Fibroblast of skin of right quadriceps (primary cell): ENCODE results near the gene DMXL1.
"Not testable (repeated sequence)": the region's sequence is repeated elsewhere in the genome, so short reads cannot be mapped to it uniquely, and the experiment has no call there.

ENCODE experiments used
- DNase-seq: peaks from one replicate; pipeline ENCODE4 v3.0.0-alpha.2; 2013

Gene DMXL1

DNA sequence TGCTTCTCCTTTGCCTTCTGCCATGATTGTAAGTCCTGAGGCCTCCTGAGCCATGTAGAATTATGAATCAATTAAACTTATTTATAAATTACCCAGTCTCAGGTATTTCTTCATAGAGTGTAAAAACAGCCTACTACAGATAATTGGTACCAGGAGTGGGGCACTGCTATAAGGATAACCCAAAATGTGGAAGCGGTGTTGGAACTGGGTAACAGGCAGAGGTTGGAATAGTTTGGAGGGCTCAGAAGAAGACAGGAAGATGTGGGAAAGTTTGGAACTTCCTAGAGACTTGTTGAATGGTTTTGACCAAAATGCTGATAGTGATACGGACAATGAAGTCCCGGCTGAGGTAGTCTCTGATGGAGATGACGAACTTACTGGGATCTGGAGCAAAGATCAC lies 64.9 kb downstream of the DMXL1 start:
- not testable (repeated sequence) for DNase-seq

DNA sequence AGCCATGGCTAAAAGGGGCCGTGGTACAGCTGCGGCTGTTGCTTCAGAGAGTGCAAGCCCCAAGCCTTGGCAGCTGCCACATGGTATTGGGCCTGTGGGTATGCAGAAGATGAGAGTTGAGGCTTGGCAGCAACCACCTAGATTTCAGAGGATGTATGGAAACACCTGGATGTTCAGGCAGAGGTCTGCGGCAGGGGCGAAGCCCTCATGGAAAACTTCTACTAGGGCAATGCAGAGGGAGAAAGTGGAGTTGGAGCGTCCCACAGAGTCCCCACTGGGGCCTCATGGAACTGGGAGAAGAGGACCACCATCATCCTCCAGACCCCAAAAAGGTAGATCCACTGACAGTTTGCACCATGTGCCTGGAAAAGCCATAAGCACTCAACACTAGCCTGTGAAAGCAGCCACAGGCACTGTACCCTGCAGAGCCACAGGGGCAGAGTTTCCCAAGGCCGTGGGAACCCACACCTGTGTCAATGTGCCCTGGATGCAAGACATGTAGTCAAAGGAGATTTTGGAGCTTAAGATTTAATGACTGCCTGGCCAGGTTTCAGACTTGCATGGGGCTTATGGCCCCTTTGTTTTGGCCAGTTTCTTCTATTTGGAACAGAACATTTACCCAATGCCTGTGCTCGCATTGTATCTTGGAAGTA lies 65.9 kb downstream of the DMXL1 start:
- no peak for DNase-seq

GRCh38 chr5:119153629-119154028 lies 82.7 kb downstream of the DMXL1 start:
- DNase-seq = no peak

DNA sequence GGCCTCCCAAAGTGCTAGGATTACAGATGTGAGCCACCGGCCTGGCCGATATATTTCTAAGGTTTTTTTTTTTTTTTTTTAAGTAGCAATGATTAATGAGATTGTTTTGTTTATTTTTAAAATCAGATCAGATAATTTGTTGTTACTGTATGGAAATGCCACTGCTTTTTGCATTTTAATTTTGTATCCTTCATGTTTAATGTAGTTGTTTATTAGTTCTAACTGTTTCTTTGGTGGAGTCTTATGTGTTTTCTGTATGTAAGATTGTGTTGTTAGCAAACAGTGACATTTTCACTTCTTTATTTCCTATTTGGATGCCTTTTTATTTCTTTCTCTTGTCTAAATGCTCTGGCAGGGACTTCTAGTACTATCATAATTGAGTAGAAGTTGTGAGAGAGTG lies 87.3 kb downstream of the DMXL1 start:
- DNase-seq = no peak

GRCh38 chr5:119161430-119161829 lies 90.5 kb downstream of the DMXL1 start:
- DNase-seq = no peak

DNA sequence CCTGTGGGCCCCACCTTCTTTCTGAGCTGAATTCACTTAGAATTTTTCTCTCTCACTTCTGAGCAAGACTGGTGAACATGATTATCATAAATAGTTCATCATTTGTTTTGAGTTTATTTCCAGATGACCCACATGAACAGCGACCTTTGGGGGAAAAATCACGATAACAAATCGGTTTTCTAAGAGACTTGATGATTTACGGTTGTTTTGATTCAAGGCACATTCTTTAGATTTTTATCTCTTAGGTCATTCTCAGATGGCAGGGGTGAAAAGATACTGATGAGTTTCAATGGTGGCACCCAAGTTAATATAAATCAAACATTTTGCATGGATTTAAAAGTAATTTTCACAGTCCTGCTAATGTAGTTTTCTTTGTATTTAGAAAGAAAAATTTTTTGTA lies 95.1 kb downstream of the DMXL1 start:
- DNase-seq = peak; percentile 19

- DNase-seq = peak; percentile 6
Measured at GRCh38 chr5:119168401-119168800, 97.5 kb downstream of the DMXL1 start.

DNA sequence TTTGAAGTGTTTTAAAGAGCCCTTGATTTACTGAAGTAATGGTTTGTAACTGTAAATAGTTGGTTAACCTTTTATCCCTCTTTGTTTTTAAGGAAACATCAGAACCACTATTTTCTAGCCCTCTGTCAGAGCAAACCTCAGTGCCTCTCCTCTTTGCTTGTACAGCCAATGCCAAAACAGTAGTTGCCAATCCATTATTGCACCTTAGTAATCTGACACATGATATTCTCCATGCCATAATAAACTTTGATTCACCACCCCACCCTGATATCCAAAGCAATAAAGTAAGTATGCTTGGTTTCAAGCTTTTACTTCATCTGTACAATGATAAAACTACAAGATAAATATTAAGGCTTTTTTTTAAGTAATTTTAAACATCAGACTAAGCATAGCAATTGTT lies 100.8 kb downstream of the DMXL1 start:
- DNase-seq = no peak

GRCh38 chr5:119174578-119175163 lies 103.8 kb downstream of the DMXL1 start:
- no peak for DNase-seq

GRCh38 chr5:119176785-119177184 lies 105.9 kb downstream of the DMXL1 start:
- DNase-seq = no peak

- no peak for DNase-seq
Measured at GRCh38 chr5:119177226-119177625, 106.3 kb downstream of the DMXL1 start.

GRCh38 chr5:119178435-119178834 lies 107.5 kb downstream of the DMXL1 start:
- no peak for DNase-seq

- peak; percentile 14 for DNase-seq
Measured at GRCh38 chr5:119179857-119180641, 109.2 kb downstream of the DMXL1 start.

DNA sequence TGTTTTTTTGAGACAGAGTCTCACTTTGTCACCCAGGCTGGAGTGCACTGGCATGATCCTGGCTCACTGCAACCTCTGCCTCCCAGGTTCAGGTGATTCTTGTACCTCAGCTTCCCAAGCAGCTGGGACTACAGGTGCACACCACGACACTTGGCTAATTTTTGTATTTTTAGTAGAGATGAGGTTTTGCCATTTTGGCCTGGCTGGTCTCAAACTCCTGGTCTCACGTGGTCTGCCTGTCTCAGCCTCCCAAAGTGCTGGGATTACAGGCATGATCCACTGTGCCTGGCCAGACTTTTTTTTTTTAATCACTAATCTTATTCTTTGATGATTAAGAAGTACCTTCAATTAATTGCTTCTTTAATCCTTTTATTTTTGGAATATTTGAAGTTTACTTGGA lies 114.6 kb downstream of the DMXL1 start:
- DNase-seq = not testable (repeated sequence)

DNA sequence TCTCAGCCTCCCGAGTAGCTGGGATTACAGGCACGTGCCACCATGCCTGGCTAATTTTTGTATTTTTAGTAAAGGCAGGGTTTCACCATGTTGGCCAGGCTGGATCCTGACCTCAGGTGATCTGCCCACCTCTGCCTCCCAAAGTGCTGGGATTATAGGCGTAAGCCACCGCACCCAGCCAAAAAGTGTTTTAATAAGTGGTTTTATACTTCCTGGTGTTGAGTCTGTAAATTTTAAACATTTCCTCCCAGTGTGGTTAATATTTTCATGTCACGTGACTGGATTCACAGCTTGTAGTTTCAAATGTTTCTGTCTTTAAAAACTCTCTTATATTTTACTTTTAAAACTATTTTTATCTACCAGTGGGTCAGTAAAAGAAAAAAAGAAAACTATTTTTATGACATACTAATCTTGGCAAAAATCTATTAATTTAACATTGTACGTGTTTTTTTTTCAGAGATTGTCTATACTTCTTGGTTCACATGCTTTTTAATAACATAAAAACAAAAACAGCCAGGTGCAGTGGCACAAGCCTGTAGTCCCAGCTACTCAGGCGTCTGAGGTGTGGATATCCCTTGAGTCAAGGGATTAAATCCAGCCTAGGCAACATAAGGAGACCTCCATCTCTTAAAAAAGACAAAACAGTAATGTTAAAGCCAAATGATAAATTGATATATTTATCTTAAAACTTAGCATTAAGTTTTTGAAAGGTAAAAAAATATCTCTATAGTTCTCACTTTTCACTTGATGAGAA lies 117.1 kb downstream of the DMXL1 start:
- no peak for DNase-seq

DNA sequence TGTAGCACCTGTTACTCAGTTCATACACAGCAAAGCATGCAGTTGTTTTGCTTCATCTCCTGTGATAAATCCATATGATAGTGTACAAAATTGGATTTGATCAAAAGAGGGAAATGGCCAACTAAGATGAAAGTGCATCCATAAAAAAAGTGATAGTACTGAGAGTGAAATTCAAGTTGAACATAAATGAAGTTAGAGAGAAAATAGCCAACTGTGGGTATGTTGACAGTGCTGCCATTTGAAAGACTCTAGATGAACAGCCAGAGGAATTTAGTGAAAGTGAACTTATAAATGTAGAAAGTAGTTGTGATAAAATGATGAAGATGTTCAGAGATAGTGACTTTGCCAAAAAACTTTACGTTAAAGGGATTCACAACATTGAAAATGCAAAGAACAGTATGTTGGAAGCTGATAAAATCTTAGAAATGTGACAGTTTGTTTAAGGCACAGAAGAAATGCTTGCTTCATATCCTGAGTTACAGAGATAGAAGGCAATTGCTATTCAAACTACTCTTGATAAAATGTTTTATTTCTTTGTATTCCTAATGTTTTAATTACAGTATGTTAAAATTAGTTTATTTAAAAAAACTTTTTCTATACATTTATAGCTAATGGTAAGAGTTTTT lies 119.7 kb downstream of the DMXL1 start:
- DNase-seq = no peak

DNA sequence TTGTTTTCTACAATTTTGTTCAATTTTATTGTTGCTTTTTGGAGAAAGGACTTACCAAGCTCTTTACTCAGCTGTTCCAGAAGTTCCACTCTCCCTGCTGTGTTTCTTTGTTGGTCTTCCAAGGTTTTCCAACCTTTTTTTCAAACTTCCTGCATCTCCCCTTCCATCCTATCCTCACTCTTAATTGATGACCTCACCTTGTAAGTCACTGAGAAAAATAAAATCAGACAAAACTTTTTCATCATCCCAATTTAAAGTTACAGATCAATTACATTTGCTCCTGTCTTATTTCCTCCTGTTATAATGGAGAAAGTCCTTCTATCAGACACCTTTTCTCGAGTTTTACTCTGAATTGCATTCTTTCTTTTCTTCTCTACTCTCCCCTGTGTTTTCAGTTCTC lies 121.1 kb downstream of the DMXL1 start:
- DNase-seq = no peak

DNA sequence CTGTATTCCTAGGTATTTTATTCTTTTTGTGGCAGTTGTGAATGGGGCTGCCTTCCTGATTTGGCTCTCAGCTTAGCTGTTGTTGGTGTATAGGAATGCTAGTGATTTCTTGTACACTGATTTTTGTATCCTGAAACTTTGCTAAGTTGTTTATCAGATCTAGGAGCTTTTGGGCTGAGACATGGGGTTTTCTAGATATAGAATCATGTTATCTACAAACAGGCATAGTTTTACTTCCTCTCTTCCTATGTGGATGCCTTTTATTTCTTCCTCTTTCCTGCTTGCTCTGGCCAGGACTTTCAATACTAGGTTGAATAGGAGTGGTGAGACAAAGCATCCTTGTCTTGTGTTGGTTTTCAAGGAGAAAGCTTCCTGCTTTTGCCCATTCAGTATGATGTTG lies 129.9 kb downstream of the DMXL1 start:
- DNase-seq = no peak

GRCh38 chr5:119207105-119207504 lies 136.2 kb downstream of the DMXL1 start:
- DNase-seq = no peak

- no peak for DNase-seq
Measured at GRCh38 chr5:119212026-119212425, 141.1 kb downstream of the DMXL1 start.

DNA sequence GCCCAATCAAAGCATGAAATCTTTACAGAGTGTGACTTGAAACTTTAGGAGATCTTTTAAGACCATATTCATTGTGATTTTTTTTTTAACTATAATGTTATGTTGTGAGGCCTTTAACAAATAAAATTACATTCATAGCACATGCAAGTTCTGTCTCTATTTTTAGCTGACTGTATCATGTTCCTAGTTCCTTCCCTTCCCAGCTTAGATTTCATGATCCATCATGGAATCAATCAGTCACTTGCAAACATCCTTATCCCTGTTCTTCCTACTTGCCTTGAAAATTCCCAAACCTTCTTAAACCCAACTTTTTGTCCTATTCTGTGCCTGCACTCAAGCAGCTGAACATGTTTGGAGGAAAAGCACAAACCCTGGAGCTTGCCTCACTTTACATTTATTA lies 141.8 kb downstream of the DMXL1 start:
- DNase-seq = no peak

GRCh38 chr5:119217183-119217582 lies 146.3 kb downstream of the DMXL1 start:
- no peak for DNase-seq
